Liver (tissue), 9 donors: ENCODE data around the gene INSYN1. TPM values are rescaled to one million over a fixed set of nuclear protein-coding genes. Genes with fewer than 3 reads are reported as not detected.

Source experiments
- DNase-seq: peaks from one replicate; pipeline ENCODE4 v3.0.0-alpha.2; 2017; ENCODE audit warnings: low spot score
- H3K27ac ChIP-seq, 2 donors: one replicate each; pipeline ENCODE4 v1.7.0; 2013; ENCODE audit warnings: inconsistent platforms in 2 of 2, low read length in 2 of 2, control low read depth in 1 of 2, low read depth in 1 of 2, mild to moderate bottlenecking in 1 of 2
- H3K27me3 ChIP-seq, 4 donors: one replicate each; pipeline versions ENCODE4 v1.6.1 to v1.7.0; 2013; ENCODE audit warnings: low read length in 3 of 4, inconsistent platforms in 1 of 4, mild to moderate bottlenecking in 1 of 4, moderate library complexity in 1 of 4; ENCODE audit not compliant: control insufficient read depth in 4 of 4, insufficient read depth in 4 of 4
- H3K36me3 ChIP-seq, 4 donors: one replicate each; pipeline versions ENCODE4 v1.6.1 to v1.7.0; 2013; ENCODE audit warnings: low read length in 3 of 4, mild to moderate bottlenecking in 3 of 4, low read depth in 1 of 4, moderate library complexity in 1 of 4; ENCODE audit not compliant: control insufficient read depth in 4 of 4, insufficient read depth in 3 of 4
- H3K4me1 ChIP-seq, 4 donors: one replicate each; pipeline versions ENCODE4 v1.6.1 to v1.7.0; 2013; ENCODE audit warnings: low read length in 3 of 4, mild to moderate bottlenecking in 3 of 4, moderate library complexity in 1 of 4; ENCODE audit not compliant: control insufficient read depth in 4 of 4, insufficient read depth in 4 of 4
- H3K4me3 ChIP-seq, 3 donors: one replicate each; pipeline versions ENCODE4 v1.6.1 to v1.7.0; 2013; ENCODE audit warnings: low read length in 3 of 3, control low read depth in 1 of 3, low read depth in 1 of 3, mild to moderate bottlenecking in 1 of 3
- H3K9ac ChIP-seq, 2 donors: one replicate each; pipeline ENCODE4 v1.7.0; 2013; ENCODE audit warnings: low read length in 2 of 2, mild to moderate bottlenecking in 2 of 2, moderate library complexity in 2 of 2, control low read depth in 1 of 2, low read depth in 1 of 2
- H3K9me3 ChIP-seq, 4 donors: one replicate each; pipeline versions ENCODE4 v1.6.1 to v1.7.0; 2013; ENCODE audit warnings: low read length in 3 of 4; ENCODE audit not compliant: control insufficient read depth in 4 of 4
- ATF3 ChIP-seq: IDR thresholded peaks from 2 replicates; pipeline ENCODE4 v1.6.1; 2016; ENCODE audit warnings: antibody characterized with exemption
- CTCF ChIP-seq: fragments of 150-350 bp; IDR thresholded peaks from 2 replicates; pipeline ENCODE4 v1.5.1; 2017; ENCODE audit warnings: improper control_type of control experiment, low read depth, low read length; ENCODE audit not compliant: missing input control
- EGR1 ChIP-seq, 2 donors: IDR thresholded peaks; 2 replicates each; pipeline ENCODE4 v1.6.1; 2016 to 2018; ENCODE audit warnings: antibody characterized with exemption in 2 of 2, low read depth in 2 of 2
- FOXA1 ChIP-seq: IDR thresholded peaks from 2 replicates; pipeline ENCODE4 v1.6.1; 2016; ENCODE audit warnings: antibody characterized with exemption
- FOXA2 ChIP-seq: IDR thresholded peaks from 2 replicates; pipeline ENCODE4 v1.6.1; 2016; ENCODE audit warnings: antibody characterized with exemption
- GABPA ChIP-seq, 2 donors: IDR thresholded peaks in 1 of 2; conservative IDR thresholded peaks in 1 of 2; 2 replicates each; pipeline ENCODE4 v1.6.1; 2016; ENCODE audit warnings: antibody characterized with exemption in 2 of 2, mild to moderate bottlenecking in 1 of 2, moderate library complexity in 1 of 2
- HNF4A ChIP-seq, 2 donors: conservative IDR thresholded peaks; 2 replicates each; pipeline ENCODE4 v1.6.1; 2016; ENCODE audit warnings: antibody characterized with exemption in 2 of 2, mild to moderate bottlenecking in 2 of 2
- HNF4G ChIP-seq: IDR thresholded peaks from 2 replicates; pipeline ENCODE4 v1.6.1; 2016; ENCODE audit warnings: antibody characterized with exemption
- JUND ChIP-seq, 2 donors: IDR thresholded peaks; 2 replicates each; pipeline ENCODE4 v1.6.1; 2016; ENCODE audit warnings: antibody characterized with exemption in 2 of 2
- MAX ChIP-seq: IDR thresholded peaks from 2 replicates; pipeline ENCODE4 v1.6.1; 2016; ENCODE audit warnings: antibody characterized with exemption
- NR2F2 ChIP-seq: IDR thresholded peaks from 2 replicates; pipeline ENCODE4 v1.6.1; 2016; ENCODE audit warnings: antibody characterized with exemption
- RAD21 ChIP-seq, 2 donors: IDR thresholded peaks; 2 replicates each; pipeline ENCODE4 v1.6.1; 2016; ENCODE audit warnings: antibody characterized with exemption in 2 of 2, mild to moderate bottlenecking in 2 of 2
- REST ChIP-seq: IDR thresholded peaks from 2 replicates; pipeline ENCODE4 v1.6.1; 2016; ENCODE audit warnings: antibody characterized with exemption, mild to moderate bottlenecking
- RXRA ChIP-seq, 2 donors: IDR thresholded peaks; 2 replicates each; pipeline ENCODE4 v1.6.1; 2017 to 2018; ENCODE audit warnings: antibody characterized with exemption in 2 of 2, mild to moderate bottlenecking in 1 of 2
- SP1 ChIP-seq: IDR thresholded peaks from 2 replicates; pipeline ENCODE4 v1.6.1; 2018; ENCODE audit warnings: antibody characterized with exemption, mild to moderate bottlenecking
- TAF1 ChIP-seq: conservative IDR thresholded peaks from 2 replicates; pipeline ENCODE4 v1.6.1; 2016; ENCODE audit warnings: antibody characterized with exemption, mild to moderate bottlenecking
- YY1 ChIP-seq: IDR thresholded peaks from 2 replicates; pipeline ENCODE4 v1.6.1; 2016; ENCODE audit warnings: antibody characterized with exemption, mild to moderate bottlenecking
- ZBTB33 ChIP-seq: IDR thresholded peaks from 2 replicates; pipeline ENCODE4 v1.6.1; 2016; ENCODE audit warnings: antibody characterized with exemption
- WGBS: extraction: QIAGEN DNeasy Blood & Tissue Kit; methylation state at CpG from one replicate; pipeline ENCODE4 v1.1.7; 2013; 5-methylcytosine and 5-hydroxymethylcytosine counted together
- polyA plus RNA-seq, 2 donors: library from polyadenylated mRNA; stranded (reverse) in 1 of 2; unstranded in 1 of 2; fragments of 200-250 nt in 1 of 2; fragments of >200 nt in 1 of 2; fragmentation: Nextera tagmentation in 1 of 2; extraction: Ambion mirVana in 1 of 2; gene quantifications; one replicate each; pipeline versions ENCODE4 v1.2.1 to v1.2.3, GENCODE V29; 2013 to 2015
- total RNA-seq, 2 donors: library from RNA; depleted of rRNA; stranded (reverse); fragments of >200 nt; gene quantifications; one replicate each; pipeline ENCODE4 v1.2.3, GENCODE V29; 2014
- donor health status: healthy.
- donor health status: healthy.
- donor health status: healthy.
- donor health status: healthy.
- donor health status: healthy.

The INSYN1 gene
- total and polyA plus RNA-seq, 4 donors, result 0.16 to 0.37 (median 0.25) TPM; not detected in 1

GRCh38 chr15:73696641-73697001, 56.5 kb downstream of the INSYN1 start:
- H3K27me3 ChIP-seq, result no peaks in the 10 kb centered on the region
- peaks cover 4 to 29% (median 18%) of the 10 kb centered on the region in 4 donors for H3K4me1 ChIP-seq
- peaks cover 0 to 2% (median 0%) of the 10 kb centered on the region in 4 donors for H3K36me3 ChIP-seq
- WGBS, result 66% methylated on average over 1 of the region's 1 CpG
- H3K27ac ChIP-seq, result peak overlapping the region; percentile 13 to 22
- H3K4me3 ChIP-seq, result no peak overlapping the region
- DNase-seq, result no peak
- TF ChIP-seq CTCF (no peak), MAX (no peak), RXRA (IDR thresholded peaks at IDR 0.05) (no peak), NR2F2 (no peak), TAF1 (no peak), FOXA1 (no peak), JUND (IDR thresholded peaks at IDR 0.05) (no peak), SP1 (no peak), HNF4G (no peak), GABPA (IDR thresholded peaks at IDR 0.05 in 1 of 2, conservative IDR thresholded peaks at IDR 0.05 in 1 of 2) (no peak), ATF3 (no peak), FOXA2 (no peak), RAD21 (IDR thresholded peaks at IDR 0.05) (no peak), EGR1 (IDR thresholded peaks at IDR 0.05; ENCODE audit: low read depth in 2 of 2) (no peak), REST (no peak), HNF4A (conservative IDR thresholded peaks at IDR 0.05) (no peak), ZBTB33 (no peak), YY1 (no peak)
- no peak overlapping the region for H3K9ac ChIP-seq
- no peaks in the 10 kb centered on the region for H3K9me3 ChIP-seq
